Prostate gland (tissue), 2 donors: ENCODE results near the gene SCIN.

Source experiments
- CTCF ChIP-seq, 4 experiments: fragments of 200-600 bp in 2 of 4; fragments of 450-650 bp in 2 of 4; sonication (generic) in 2 of 4; IDR thresholded peaks; 1 replicate in 3 of 4; 2 replicates in 1 of 4; pipeline ENCODE4 v1.5.1; 2016 to 2019; ENCODE audit warnings: antibody characterized with exemption in 4 of 4, mild to moderate bottlenecking in 2 of 4, moderate library complexity in 2 of 4
- POLR2A ChIP-seq: fragments of 450-650 bp; IDR thresholded peaks from one replicate; pipeline ENCODE4 v1.6.1; 2016; ENCODE audit warnings: antibody characterized with exemption, mild to moderate bottlenecking
- POLR2AphosphoS5 ChIP-seq: sonication (generic); formaldehyde crosslinking; IDR thresholded peaks from one replicate; pipeline ENCODE4 v1.6.1; 2017; ENCODE audit warnings: antibody characterized with exemption

- TF ChIP-seq POLR2AphosphoS5: no peak
- TF ChIP-seq POLR2A: no peak
- TF ChIP-seq CTCF (IDR thresholded peaks at IDR 0.05): no peak
Measured at GRCh38 chr7:12607134-12607533, 36.6 kb downstream of the SCIN start.
